GM12878 (cell line): ENCODE results near the gene TMEM254. TPM values are rescaled to one million over a fixed set of nuclear protein-coding genes. Genes with fewer than 3 reads are reported as not detected.

Experiments
- ATAC-seq: fragments of 200-7000 bp; cut with Tn5 transposase; 3 replicates; pipeline ENCODE4 v1.9.1; 2020; ENCODE audit warnings: mild to moderate bottlenecking, moderate library complexity
- BruUV-seq: library from RNA; stranded (reverse); fragments of 400-500 nt; replicated peaks from 2 replicates; lab custom pipeline; 2021; lab: Mats Ljungman, UMichigan
- CTCF ChIA-PET: fragments of 300-600 bp; sonication (Branson Sonifier 250); formaldehyde crosslinking; extraction: SDS; loops from one replicate; lab custom pipeline; 2021; ENCODE audit warnings: inconsistent platforms; lab: Yijun Ruan, JAX
- POLR2A ChIA-PET: fragments of 350-600 bp; formaldehyde crosslinking; extraction: SDS; loops from one replicate; lab custom pipeline; 2021; ENCODE audit warnings: inconsistent platforms; lab: Charles Lee
- RAD21 ChIA-PET: fragments of 300-600 bp; sonication (Branson Sonifier 250); formaldehyde crosslinking; loops from one replicate; lab custom pipeline; 2023; ENCODE audit warnings: antibody characterized with exemption; ENCODE audit not compliant: unreplicated experiment; lab: Charles Lee
- SMC1A ChIA-PET: fragments of 300-600 bp; sonication (Branson Sonifier 250); formaldehyde crosslinking; loops from one replicate; lab custom pipeline; 2023; ENCODE audit not compliant: unreplicated experiment, uncharacterized antibody; lab: Charles Lee
- DNase-seq: peaks from one replicate; pipeline ENCODE4 v3.0.0-alpha.2; 2011; ENCODE audit warnings: low read depth, low spot score
- FAIRE-seq: peaks from 3 replicates; lab custom pipeline; 2011; peaks lifted over from hg19 to GRCh38; lab: Jason Lieb, UNC
- H2AFZ ChIP-seq: 2 replicates; pipeline ENCODE4 v1.6.0; 2011; ENCODE audit warnings: low read depth, low read length, control low read depth; ENCODE audit not compliant: control insufficient read depth
- H3K27ac ChIP-seq: 2 replicates; pipeline ENCODE4 v1.5.1; 2011; ENCODE audit warnings: control low read depth; ENCODE audit not compliant: control insufficient read depth, insufficient read depth
- H3K27me3 ChIP-seq, 2 experiments: replicated peaks in 1 of 2; 2 replicates each; pipeline versions ENCODE4 v1.6.0 to v1.6.1; 2011; ENCODE audit warnings: low read length in 1 of 2; ENCODE audit not compliant: control insufficient read depth in 2 of 2, insufficient read depth in 2 of 2
- H3K36me3 ChIP-seq, 2 experiments: 2 replicates each; pipeline ENCODE4 v1.5.1; 2011; ENCODE audit warnings: low read length in 1 of 2; ENCODE audit not compliant: control insufficient read depth in 2 of 2, insufficient read depth in 2 of 2
- H3K4me1 ChIP-seq: 2 replicates; pipeline ENCODE4 v1.6.1; 2011; ENCODE audit warnings: mild to moderate bottlenecking, low read length, moderate library complexity, mixed read lengths; ENCODE audit not compliant: control insufficient read depth, insufficient read depth
- H3K4me2 ChIP-seq: 2 replicates; pipeline ENCODE4 v1.6.0; 2011; ENCODE audit warnings: control low read depth; ENCODE audit not compliant: control insufficient read depth, insufficient read depth
- H3K4me3 ChIP-seq: fragments of 200-600 bp; sonication (generic); 2 replicates; pipeline ENCODE4 v1.5.1; 2016
- H3K79me2 ChIP-seq: 2 replicates; pipeline ENCODE4 v1.6.0; 2011; ENCODE audit warnings: low read length; ENCODE audit not compliant: control insufficient read depth, insufficient read depth
- H3K9ac ChIP-seq: 2 replicates; pipeline ENCODE4 v1.8.0; 2011; ENCODE audit warnings: low read length, control low read depth, mixed read lengths; ENCODE audit not compliant: control insufficient read depth, insufficient read depth
- H3K9me3 ChIP-seq: replicated peaks from 3 replicates; pipeline ENCODE4 v1.5.1; 2011; ENCODE audit warnings: mild to moderate bottlenecking, low read length; ENCODE audit not compliant: control insufficient read depth, insufficient read depth
- H4K20me1 ChIP-seq: 2 replicates; pipeline ENCODE4 v1.6.0; 2011; ENCODE audit not compliant: control insufficient read depth, insufficient read depth
- BCL11A ChIP-seq: IDR thresholded peaks from 2 replicates; pipeline ENCODE4 v1.6.1; 2011; ENCODE audit warnings: low read depth, low read length
- BHLHE40 ChIP-seq, 2 experiments: fragments of 450-650 bp in 1 of 2; IDR thresholded peaks; 2 replicates each; pipeline ENCODE4 v1.6.1; 2011 to 2017; ENCODE audit warnings: low read depth in 2 of 2, borderline replicate concordance in 1 of 2, improper control_type of control experiment in 1 of 2, low read length in 1 of 2, mild to moderate bottlenecking in 1 of 2
- CHD4 ChIP-seq: fragments of 200-600 bp; sonication (generic); IDR thresholded peaks from 2 replicates; pipeline ENCODE4 v1.6.1; 2016; ENCODE audit warnings: mild to moderate bottlenecking
- EGR1 ChIP-seq, 2 experiments: IDR thresholded peaks; 1 replicate in 1 of 2; 2 replicates in 1 of 2; pipeline ENCODE4 v1.6.1; 2011 to 2012; ENCODE audit warnings: low read depth in 2 of 2, low read length in 2 of 2, borderline replicate concordance in 1 of 2, mild to moderate bottlenecking in 1 of 2, moderate library complexity in 1 of 2
- FOS ChIP-seq: IDR thresholded peaks from 3 replicates; pipeline ENCODE4 v1.6.1; 2011; ENCODE audit warnings: borderline replicate concordance; ENCODE audit not compliant: insufficient read length; ENCODE audit errors: extremely low read depth
- MLLT1 ChIP-seq: fragments of 450-650 bp; IDR thresholded peaks from 2 replicates; pipeline ENCODE4 v1.6.1; 2016; ENCODE audit warnings: mild to moderate bottlenecking
- NBN ChIP-seq: fragments of 450-650 bp; IDR thresholded peaks from 2 replicates; pipeline ENCODE4 v1.6.1; 2016
- SMAD1 ChIP-seq: fragments of 450-650 bp; IDR thresholded peaks from 2 replicates; pipeline ENCODE4 v1.6.1; 2018; ENCODE audit warnings: mild to moderate bottlenecking, low read depth; ENCODE audit not compliant: partially characterized antibody
- SMC3 ChIP-seq: IDR thresholded peaks from 2 replicates; pipeline ENCODE4 v1.6.1; 2011; ENCODE audit warnings: low read length, improper control_type of control experiment, borderline replicate concordance
- ZBTB33 ChIP-seq: fragments of 450-650 bp; IDR thresholded peaks from 2 replicates; pipeline ENCODE4 v1.6.1; 2017; ENCODE audit warnings: mild to moderate bottlenecking
- WGBS: methylation state at CpG from one replicate; pipeline ENCODE4 v1.1.6; 2016; ENCODE audit warnings: low lambda C conversion rate; ENCODE audit not compliant: insufficient replicate concordance, insufficient coverage; ENCODE audit errors: missing lambda C conversion rate; 5-methylcytosine and 5-hydroxymethylcytosine counted together
- in situ Hi-C: fragments of 300-500 bp; cut with MboI; formaldehyde crosslinking; loops from 9 replicates; pipeline ENCODE4 v1.14.3; 2018; ENCODE audit warnings: mixed read lengths
- intact Hi-C: fragments of 100-400 bp; cut with micrococcal nuclease; formaldehyde crosslinking; loops from one replicate; pipeline ENCODE4 v1.14.2; 2022; ENCODE audit not compliant: unreplicated experiment
- polyA plus RNA-seq, 11 experiments: library from polyadenylated mRNA; depleted of rRNA in 4 of 11; unstranded in 6 of 11; stranded (reverse) in 5 of 11; fragments of >200 nt; fragmentation: Nextera tagmentation in 4 of 11; fragmentation: Illumina TruSeq in 1 of 11; extraction: Ambion mirVana in 4 of 11; extraction: Trizol in 1 of 11; gene quantifications; 1 replicate in 1 of 11; 2 replicates in 10 of 11; pipeline versions ENCODE4 v1.2.1 to v1.2.3, GENCODE V29; 2011 to 2016; ENCODE audit warnings: inconsistent platforms in 2 of 11, missing spikeins in 2 of 11, low read depth in 1 of 11
- total RNA-seq, 4 experiments: library from RNA; depleted of rRNA in 3 of 4; stranded (reverse); fragments of >200 nt in 3 of 4; fragmentation: Illumina TruSeq in 1 of 4; extraction: Trizol in 1 of 4; gene quantifications; 2 replicates each; pipeline versions ENCODE4 v1.2.1 to v1.2.3, GENCODE V29; 2013 to 2021

The TMEM254 gene
- total and polyA plus RNA-seq, 10 of the 15 experiments (the other 5 are each of a cell fraction or from before 2014, with no cell fraction given): 5.6 to 29.0 (median 13.1) TPM

DNA sequence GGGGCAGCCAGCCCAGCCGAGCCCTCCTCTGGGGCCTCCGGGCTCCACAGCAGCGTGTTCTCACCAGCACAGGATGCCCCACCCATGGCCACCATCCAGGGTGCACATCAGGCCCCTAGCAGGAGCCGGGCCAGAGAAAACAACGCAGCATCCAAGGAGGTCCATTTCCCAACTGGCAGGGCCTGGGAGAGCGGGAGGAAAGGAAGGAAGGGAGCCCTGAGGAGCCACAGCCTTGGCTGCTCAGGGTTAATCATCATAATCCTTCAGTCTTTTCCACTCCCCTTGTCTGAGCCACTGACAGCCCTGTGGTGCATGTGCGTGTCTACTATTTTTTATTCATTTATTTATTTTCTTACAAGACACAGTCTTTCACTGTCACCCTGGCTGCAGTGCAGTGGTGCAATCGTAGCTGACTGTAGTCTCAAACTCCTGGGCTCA, 57.7 kb downstream of the TMEM254 start:
- ChIA-PET RAD21 (no interaction called here), POLR2A (no interaction called here), SMC1A (no interaction called here)
- H3K36me3 ChIP-seq: no peaks in the 10 kb centered on the region
- H3K27me3 ChIP-seq: peaks cover 3 to 7% of the 10 kb centered on the region in 2 experiments; a peak in 3 of 4 replicates
- H3K9me3 ChIP-seq: no peaks in the 10 kb centered on the region
- no peak overlapping the region for H3K27ac ChIP-seq
- H3K9ac ChIP-seq: no peak overlapping the region
- TF ChIP-seq BHLHE40 (IDR thresholded peaks at IDR 0.05; ENCODE audit: borderline replicate concordance in 1 of 2, low read depth in 2 of 2, low read length in 1 of 2) (no peak), SMC3 (no peak), MLLT1 (no peak), NBN (no peak), FOS (no peak), BCL11A (no peak), EGR1 (IDR thresholded peaks at IDR 0.05; ENCODE audit: borderline replicate concordance in 1 of 2, low read depth in 2 of 2, low read length in 2 of 2) (no peak), ZBTB33 (no peak), CHD4 (no peak), SMAD1 (no peak)
- TF ChIP-seq, all 136 proteins: peak for 0
- FAIRE-seq: no peak
- 38% methylated on average over 8 of the region's 8 CpGs for WGBS
- no peak overlapping the region for H3K4me3 ChIP-seq
- no peak overlapping the region for H3K4me2 ChIP-seq
- H4K20me1 ChIP-seq: no peaks in the 10 kb centered on the region
- H3K79me2 ChIP-seq: no peaks in the 10 kb centered on the region
- H2AFZ ChIP-seq: no peak overlapping the region
- no peak for DNase-seq
- BruUV-seq: no TSS peak
- CTCF ChIA-PET: no interaction called here
- ATAC-seq: no peak
- in situ Hi-C loops: no loop called here
- intact Hi-C loops: no loop called here
- H3K4me1 ChIP-seq: no peaks in the 10 kb centered on the region
